ENCODE results near the gene ZBTB2. TPM values are rescaled to one million over a fixed set of nuclear protein-coding genes. Genes with fewer than 3 reads are reported as not detected.

The ZBTB2 gene
- total and polyA plus RNA-seq, 2 donors (not counting 3 experiments of a cell fraction or from before 2014, with no cell fraction given) = 11.8 to 13.1 TPM

DNA sequence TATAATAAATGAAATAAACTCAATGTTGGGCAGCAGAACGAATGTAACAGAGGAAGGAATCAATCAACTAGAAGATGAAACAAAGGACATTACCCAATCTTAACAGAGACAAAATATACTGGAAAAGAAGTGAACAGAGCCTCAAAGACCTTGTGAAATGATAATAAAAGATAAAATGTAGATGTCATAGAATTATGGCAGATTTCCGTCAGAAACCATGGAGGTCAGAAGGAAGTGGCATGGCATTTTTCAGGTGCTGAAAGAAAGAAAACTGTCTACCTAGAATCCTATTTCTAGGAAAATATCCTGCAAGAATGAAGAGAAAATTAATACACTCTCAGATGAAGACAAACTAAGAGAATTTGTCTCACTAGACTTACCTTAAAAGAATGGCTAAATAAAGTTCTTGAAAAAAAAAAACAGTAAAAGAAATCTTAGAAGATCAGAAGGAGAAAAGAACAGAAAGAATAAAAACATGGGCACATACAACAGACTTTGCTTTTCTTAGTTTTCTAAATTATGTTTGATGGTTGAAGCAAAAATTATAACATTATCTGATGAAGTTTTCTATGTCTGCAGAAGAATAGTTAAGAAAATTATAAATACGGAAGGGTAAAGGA is 23.4 kb upstream of the ZBTB2 start:
- Histone ChIP-seq H3K4me3 (replicated peaks in 1 of 3; ENCODE audit: insufficient read depth in 1 of 3, low read depth in 1 of 3, low read length in 3 of 3) (no peak overlapping the region), H3K4me1 (ENCODE audit: control insufficient read depth, extremely low read depth, insufficient read depth, low read length) (no peaks in the 10 kb centered on the region), H3K27ac (ENCODE audit: insufficient read depth, low read depth, low read length) (no peak overlapping the region), H3K4me2 (ENCODE audit: insufficient read depth, low read length) (no peak overlapping the region), H3K27me3 (ENCODE audit: control insufficient read depth in 2 of 2, insufficient read depth in 2 of 2, low read length in 2 of 2) (no peaks in the 10 kb centered on the region), H3K36me3 (ENCODE audit: control insufficient read depth in 2 of 2, extremely low read depth in 1 of 2, insufficient read depth in 2 of 2, low read length in 2 of 2) (peaks cover 0 to 18% of the 10 kb centered on the region in 2 experiments), H3K79me2 (ENCODE audit: control insufficient read depth, insufficient read depth, low read length) (no peaks in the 10 kb centered on the region), H3K9me1 (replicated peaks; ENCODE audit: control insufficient read depth, extremely low read depth, insufficient read depth, low read length) (no peaks in the 10 kb centered on the region), H2AFZ (ENCODE audit: low read depth, low read length) (no peak overlapping the region), H3K9me3 (replicated peaks; ENCODE audit: control insufficient read depth, insufficient read depth, low read length) (no peaks in the 10 kb centered on the region), H3K9ac (replicated peaks; ENCODE audit: extremely low read depth, insufficient read depth, low read length) (no peak overlapping the region), H4K20me1 (replicated peaks; ENCODE audit: control insufficient read depth, extremely low read depth, insufficient read depth, low read length) (no peaks in the 10 kb centered on the region)
- no peak for TF ChIP-seq JUN (IDR thresholded peaks at IDR 0.05; ENCODE audit: borderline replicate concordance, insufficient read depth, insufficient read length, low read depth)
- no peak for TF ChIP-seq MYC (IDR thresholded peaks at IDR 0.05; ENCODE audit: low read depth, low read length)
- no peak for TF ChIP-seq POLR2A (IDR thresholded peaks at IDR 0.05; ENCODE audit: low read depth, low read length)
- TF ChIP-seq GATA2 (IDR thresholded peaks at IDR 0.05; ENCODE audit: insufficient read depth, insufficient read length, low read depth, low read length) = no peak
- TF ChIP-seq, protein P1, sequence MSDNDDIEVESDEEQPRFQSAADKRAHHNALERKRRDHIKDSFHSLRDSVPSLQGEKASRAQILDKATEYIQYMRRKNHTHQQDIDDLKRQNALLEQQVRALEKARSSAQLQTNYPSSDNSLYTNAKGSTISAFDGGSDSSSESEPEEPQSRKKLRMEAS (IDR thresholded peaks at IDR 0.05; ENCODE audit: insufficient read depth, insufficient read length) = no peak
- TF ChIP-seq POLR2AphosphoS5 (IDR thresholded peaks at IDR 0.05; ENCODE audit: insufficient read depth, low read depth, low read length) = no peak
- TF ChIP-seq, protein P2, sequence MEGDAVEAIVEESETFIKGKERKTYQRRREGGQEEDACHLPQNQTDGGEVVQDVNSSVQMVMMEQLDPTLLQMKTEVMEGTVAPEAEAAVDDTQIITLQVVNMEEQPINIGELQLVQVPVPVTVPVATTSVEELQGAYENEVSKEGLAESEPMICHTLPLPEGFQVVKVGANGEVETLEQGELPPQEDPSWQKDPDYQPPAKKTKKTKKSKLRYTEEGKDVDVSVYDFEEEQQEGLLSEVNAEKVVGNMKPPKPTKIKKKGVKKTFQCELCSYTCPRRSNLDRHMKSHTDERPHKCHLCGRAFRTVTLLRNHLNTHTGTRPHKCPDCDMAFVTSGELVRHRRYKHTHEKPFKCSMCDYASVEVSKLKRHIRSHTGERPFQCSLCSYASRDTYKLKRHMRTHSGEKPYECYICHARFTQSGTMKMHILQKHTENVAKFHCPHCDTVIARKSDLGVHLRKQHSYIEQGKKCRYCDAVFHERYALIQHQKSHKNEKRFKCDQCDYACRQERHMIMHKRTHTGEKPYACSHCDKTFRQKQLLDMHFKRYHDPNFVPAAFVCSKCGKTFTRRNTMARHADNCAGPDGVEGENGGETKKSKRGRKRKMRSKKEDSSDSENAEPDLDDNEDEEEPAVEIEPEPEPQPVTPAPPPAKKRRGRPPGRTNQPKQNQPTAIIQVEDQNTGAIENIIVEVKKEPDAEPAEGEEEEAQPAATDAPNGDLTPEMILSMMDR (IDR thresholded peaks at IDR 0.05; ENCODE audit: extremely low read depth in 1 of 2, insufficient read depth in 1 of 2, low read depth in 1 of 2, low read length in 2 of 2) = no peak
- no peak for TF ChIP-seq FOS (IDR thresholded peaks at IDR 0.05; ENCODE audit: borderline replicate concordance, insufficient read depth, low read length)
- TF ChIP-seq EZH2 (IDR thresholded peaks at IDR 0.05; ENCODE audit: borderline replicate concordance, low read depth, low read length, severe bottlenecking) = no peak
- ChIA-PET POLR2A (interaction anchor here (0.7 kb wide), 1 partner anchor 655 kb away, joined by 4 read pairs; no protein-coding TSS in a partner anchor), CTCF (no interaction called here)
- FAIRE-seq (no peak), DNase-seq (ENCODE audit: low read depth, low spot score) (no peak)
- intact Hi-C loops (cut with micrococcal nuclease) = no loop called here
- dilution Hi-C loops (cut with MboI; ENCODE audit: extremely low pct_ligation_motif_present, low sequenced_read_pairs) = no loop called here
- no TSS peak for BruUV-seq (replicated peaks)
